ENCODE data around the gene MYF5.

DNA sequence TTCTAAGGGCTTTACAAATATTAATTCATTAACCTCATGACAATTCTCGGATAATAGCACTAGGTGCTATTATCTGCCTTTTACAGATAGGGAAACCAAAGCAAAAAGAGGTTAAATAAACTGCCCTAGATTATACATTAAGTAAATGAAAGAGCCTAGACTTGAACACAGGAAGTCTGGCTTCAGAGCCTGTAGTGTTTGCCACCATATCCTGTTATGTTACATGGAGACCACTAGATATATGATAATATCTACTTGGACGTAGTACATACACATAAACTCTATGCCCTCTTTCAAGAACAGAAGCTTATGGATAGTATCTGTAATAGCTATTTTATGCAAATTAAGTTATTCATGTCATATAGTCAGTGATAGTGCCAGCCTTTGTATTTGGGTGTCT lies 26.2 kb upstream of the MYF5 start:
- TF ChIP-seq CTCF (IDR thresholded peaks at IDR 0.05) (no peak), POLR2A (IDR thresholded peaks at IDR 0.05) (no peak)
